HPDE6-E6E7 (cell line): ENCODE data around the gene CCDC92.

Experiments used
- DNase-seq: peaks from one replicate; pipeline ENCODE4 v3.0.0; 2011; ENCODE audit warnings: missing footprints; ENCODE audit errors: extremely low spot score

The CCDC92 gene

DNA sequence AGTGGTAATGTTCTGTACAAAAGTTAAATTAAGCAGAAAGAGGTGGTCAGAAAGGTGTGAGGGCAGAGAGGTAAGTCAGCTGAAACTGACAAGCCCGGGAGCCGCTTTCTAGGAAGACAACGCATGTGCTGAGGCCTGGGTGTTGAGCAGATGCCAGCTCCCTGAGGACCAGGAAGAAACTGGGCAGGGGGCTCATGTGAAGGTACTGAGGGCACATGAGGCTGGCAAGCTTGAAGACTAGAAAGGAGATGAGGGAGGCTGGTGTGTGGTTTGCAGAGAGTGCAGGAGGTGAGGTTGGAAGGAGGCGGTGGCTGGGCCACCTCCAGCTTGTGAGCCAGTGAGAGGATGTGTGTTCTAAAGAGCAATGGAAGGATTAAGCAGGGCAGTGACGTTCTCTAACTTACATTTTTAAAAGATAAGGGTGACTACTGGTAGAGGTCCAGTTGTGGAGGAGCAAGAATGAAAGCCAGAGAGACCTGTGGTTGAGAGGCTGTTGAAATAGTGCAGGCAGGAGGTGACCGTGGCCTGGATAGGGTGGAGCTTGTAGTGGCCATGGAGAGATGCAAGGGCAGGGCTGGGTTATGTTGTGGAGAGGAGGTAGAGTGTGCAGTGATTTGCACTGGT, 29.5 kb upstream of the CCDC92 start:
- no peak for DNase-seq

DNA sequence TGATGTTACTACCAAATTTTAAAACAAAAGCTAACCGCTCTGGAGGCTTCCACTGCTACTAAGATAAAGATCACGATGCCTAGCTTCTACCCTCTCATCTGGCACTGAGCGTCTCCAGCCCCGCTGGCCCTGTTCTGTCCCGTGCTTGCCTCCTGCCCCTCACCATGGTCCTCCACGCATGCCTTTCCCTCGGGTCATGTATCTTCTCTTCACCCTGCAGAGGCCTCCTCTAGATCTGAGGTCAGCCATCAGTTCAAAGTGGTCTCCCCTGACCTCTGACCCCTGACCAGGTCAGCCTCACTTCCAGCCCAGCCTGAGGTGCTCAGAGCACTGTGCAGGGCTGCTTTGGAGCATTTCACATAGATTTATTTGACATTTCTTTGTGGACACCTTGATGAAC, 28.7 kb upstream of the CCDC92 start:
- DNase-seq: no peak

DNA sequence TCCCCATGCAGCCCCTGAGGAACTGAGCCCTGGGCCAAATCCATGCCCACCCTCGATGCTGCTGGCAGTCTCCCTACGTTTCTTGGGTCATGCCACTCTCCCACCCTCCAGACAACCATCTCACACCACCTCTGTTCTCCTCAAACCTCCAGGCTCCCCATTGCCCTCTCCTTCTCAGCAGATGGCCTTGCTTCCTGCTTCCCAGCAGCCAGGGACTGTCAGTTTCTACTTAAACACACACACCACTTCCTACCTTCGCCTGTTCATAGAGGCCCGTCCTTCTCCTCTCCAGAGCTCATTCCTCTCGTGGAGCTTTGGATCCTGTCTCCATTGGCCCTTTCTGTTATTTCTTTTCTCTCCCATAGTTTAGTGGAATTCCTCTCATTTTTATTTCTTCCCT, 27.5 kb upstream of the CCDC92 start:
- no peak for DNase-seq

DNA sequence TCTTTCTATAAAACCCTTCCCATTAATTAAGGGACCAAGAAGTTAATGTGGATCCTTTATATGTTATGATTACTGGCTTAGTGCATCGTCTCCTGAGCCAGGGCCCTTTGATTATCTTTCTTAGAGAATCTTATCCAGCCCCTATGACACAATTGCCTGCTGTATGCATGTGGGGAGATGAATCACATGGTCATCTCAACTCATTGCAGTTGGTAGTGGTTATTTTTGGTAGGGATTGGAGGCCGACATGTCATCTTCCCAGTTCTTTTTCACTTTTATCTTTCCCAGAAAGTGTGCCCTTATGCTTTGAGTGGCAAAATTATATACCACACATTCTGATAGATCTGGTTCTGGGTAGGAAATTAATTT, 26.3 kb upstream of the CCDC92 start:
- DNase-seq: no peak

DNA sequence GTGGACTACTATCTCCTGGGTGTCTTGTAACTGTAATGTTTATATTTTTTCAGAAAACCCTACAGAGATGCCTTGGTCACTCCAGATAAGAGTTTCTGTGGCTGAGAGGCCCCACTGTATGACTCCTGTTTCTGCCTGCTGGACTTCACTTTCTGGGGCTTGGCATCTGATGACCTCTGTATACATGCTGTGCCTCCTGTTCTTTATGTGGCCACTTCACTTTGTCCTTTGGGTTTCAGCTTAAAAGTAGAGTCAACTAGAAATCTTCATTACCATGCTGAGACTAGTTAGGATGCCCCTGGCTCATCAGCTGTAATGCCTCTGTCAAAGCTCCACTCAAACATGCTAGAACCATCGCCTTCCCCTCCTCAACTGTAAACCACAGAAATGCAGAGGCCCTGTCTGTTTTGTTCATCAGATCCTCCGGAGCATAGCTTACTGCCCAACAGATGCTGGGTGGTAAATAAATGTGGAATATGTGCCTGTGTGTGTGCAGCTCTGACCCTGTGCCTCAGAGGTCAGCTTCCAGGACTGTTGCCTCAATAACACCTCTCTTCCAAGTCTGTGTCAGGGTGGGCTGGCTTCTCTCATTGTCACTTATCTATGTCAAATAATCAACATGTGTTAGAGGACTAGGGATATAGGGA, 25.8 kb upstream of the CCDC92 start:
- no peak for DNase-seq

DNA sequence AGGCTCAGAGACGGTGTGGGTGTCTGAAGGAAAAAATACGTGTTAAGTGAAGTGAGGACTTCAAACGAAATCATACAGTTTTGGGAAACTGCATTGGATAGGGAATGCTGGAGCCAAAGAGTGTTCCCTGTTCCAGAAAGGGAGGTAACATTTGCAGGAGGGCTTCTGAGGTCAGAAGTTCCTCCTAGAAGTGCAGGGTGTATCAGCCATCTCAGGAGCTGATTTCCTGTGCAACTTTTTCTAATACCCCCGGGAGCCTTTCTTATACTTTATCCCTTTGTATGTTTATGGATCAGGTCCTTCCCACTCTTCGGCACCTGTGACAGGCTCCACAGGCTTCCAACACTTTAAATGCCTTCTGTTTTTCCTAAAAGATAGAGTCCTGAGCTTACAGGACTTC, 25.3 kb upstream of the CCDC92 start:
- DNase-seq: no peak

DNA sequence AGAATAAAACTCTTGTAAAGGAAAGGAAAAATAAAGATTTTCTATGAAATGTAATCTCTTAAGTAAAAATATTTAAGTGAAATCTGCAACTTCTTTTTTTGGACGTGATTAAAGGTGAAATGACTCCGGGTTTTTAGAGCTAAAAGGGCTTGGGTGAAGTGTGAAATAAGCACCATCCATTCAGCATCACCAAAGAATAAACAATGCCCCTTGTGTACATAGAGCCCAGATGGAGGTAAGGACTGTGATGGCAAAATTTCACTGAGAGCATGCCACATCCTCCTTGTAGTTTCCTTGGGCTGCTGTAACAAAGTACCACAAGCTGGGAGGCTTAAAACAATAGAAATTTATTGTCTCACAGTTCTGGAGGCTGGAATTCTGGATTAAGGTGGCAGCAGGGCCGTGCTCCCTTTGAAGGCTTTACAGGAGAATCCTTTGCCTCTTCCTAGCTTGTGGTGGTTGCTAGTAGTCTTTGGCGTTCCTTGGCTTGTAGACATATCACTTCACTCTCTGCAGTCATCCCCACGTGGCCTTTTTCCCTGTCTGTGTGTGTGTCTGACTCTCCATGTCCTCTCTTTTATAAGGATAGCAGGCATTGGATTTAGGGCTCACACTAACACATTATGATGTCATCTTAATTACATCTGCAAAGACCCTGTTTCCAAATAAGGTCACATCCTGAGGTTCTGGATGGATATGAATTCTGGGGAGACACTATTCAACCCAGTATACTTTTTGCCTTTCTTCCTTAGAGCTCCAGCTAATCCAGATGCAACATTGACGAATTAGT, 24.6 kb upstream of the CCDC92 start:
- DNase-seq: no peak

DNA sequence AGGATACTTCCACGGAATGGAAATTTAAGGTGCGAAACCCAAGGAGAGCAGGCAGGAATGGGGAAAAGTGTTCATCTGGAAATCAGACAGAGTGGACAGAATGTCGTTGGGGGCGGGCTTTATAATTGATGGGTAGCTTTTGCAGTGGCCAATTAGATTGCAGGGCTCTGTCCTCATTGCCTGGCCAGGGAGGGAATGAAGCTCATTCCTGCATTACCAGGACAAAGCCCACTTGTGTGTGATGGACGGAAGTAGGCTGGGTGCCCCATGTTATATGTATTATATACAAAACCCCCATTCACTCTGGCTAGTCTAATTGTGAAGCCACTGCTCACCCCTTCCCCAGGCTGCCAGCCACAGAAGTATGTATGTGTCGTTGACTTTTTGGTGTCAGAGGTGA, 23.9 kb upstream of the CCDC92 start:
- DNase-seq: no peak

DNA sequence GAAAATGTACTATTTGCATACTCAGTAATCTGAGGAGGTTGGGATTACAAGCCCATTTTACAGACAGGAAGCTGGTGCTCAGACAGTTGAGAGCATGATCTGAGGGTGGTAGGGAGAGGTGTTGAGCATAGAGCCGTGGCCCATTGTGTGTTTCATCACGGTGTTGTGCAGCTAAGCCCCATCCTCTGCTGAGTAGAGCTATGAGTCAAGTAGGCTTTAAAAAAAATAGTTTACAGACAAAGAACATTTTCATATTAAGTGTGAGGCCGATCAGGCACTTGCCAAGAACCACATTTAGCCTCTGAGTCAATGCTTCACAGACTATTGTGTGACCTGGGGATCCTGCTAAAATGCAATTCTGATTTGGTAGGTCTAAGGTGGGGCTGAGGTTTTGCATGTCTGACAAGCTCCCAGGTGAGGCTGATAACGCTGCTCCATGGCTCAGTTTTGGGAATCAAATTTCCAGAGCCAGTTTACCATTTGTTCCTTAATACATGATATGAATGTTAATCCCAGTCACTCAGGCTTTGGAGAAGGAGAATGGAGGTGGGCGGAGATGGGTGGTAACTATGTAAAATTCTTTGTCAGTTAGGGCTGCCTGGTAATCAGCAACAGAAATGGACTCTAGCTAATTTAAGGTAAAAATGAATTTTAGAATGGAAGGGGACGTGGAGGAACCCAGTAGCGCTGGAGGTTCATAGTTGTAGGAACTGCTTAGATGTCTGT, 22.6 kb upstream of the CCDC92 start:
- no peak for DNase-seq

DNA sequence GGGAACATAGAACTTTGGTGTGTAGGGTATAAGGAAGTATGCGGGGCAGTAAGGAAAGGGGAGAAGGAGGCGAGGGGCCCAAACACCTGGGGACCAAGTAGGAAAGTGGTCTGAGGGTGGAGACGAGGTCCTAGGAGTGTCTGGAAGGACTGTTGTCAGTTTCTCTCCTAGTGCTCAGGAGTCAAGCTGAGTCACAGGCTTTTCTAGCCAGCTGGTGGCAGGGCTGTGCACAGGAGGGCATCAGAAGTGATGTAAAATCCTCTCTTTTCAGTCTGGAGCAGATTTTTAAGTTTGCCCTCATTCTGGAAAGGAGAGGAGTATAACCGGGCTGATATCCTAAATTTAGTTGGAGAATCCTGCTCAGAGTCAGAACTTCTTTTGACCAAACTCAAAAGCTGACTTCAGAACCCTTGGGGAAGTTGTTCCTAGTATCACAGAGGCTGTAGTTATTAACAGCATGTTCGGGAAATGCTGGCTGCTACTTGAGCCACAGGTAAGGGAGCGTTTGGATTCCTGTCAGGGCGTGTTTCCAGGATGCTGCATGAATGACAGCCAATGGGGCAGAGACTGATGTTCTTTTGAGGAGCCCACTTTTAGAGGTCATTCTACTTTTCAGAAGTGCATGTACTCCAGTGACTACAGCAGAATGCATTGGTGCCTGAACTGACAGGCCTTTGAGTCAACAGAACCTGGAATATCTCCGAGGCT, 19.6 kb upstream of the CCDC92 start:
- no peak for DNase-seq

DNA sequence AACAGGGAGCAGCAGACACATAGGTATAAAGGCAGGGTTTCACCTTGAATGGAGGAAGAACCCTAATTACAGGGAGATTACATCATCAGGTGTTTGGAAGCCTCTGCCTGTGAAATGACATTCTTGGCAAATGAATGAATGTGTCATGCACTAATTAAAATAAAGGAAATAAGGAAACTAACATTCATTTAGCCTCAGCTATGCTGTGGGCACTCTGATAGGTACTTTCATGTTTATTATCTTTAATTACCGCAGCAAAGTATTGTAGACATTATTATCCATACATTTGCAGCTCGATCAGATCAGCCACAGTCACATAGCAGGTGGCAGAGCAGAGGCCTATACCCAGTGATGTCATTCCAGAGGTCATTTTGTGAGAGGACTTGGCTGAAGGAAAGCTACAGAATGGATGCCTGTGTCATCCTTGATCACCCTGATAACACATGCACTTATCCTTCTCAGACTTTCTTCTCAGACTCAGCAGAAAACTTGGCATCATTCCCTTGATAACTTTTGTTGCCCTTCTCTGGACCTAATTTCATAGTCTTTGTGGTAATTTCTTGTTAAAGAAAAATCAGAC, 18.8 kb upstream of the CCDC92 start:
- DNase-seq: no peak

DNA sequence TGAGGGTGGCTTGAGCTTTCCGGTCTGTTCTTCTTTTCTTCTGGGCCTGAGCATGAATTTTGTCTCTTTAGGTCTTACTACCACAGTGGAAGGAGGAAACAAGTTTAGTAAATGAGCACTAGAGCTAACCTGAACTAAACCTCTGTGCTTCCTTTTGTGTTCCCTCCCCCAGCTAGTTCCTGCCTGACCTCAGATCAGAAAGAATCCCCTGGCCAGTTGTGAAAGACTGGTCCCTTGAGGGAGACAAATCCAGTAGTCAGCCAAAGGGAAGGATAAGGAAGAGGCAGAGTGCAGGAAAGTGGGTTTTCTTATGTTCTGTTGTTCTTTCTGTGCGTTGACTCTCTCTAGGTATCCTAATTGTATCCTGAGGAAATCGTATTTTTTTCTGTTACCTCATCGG, 17.9 kb upstream of the CCDC92 start:
- no peak for DNase-seq

DNA sequence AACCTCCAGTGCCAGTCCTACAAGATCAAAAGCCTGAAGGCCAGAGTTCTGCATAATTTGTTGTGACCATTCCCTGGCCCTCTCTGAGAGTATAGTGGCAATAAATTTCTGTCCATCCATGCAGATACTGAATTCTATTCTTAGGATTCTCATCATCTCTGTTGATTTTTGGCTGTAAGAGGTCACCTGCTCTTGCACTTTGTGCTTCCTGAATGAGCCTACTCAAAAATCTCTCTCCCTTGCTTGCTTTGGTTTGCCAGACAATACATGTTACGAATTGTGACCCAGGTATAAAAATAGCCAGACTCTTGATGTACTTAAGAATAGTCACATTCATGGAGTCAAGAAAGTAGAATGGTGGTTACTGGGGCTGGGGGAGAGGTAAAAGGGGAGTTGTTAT, 17.1 kb upstream of the CCDC92 start:
- no peak for DNase-seq

DNA sequence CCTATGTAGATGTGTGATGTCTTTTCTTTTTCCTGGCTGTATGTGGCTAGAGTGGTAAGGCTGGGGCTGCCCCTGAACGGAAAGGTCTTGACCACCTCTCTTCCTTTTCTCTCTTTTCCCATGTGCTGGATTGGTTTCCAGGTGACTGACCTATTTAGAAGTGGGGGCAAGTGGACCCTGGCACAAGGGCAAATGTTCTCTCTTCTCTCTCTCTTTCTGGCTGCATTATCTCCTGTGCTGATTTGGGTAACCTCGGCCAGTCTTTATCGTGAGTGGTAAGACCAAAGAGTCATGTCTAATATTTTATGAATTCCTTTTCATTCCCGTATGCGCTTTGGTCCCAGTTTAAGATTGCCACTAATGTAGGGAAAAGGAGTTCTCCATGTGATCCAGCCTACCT, 16.5 kb upstream of the CCDC92 start:
- no peak for DNase-seq

DNA sequence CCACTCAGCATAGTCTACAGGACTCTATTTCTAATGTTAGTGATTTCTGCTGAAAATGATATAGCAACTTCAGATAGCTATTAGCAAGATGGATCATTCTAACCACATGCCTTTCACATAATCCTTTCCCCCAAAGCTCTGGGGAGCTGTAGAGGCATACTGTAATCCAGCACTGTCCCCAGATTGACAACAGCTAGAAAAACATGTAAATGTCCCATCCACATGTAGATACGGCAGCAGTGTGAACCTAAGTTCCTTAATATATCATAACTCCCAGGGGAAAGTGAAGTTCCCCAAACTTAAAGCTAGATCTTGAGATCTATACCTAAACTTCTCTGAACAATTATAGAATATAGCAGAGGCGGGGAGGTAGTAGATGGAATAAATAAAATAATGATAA, 14.4 kb upstream of the CCDC92 start:
- no peak for DNase-seq

DNA sequence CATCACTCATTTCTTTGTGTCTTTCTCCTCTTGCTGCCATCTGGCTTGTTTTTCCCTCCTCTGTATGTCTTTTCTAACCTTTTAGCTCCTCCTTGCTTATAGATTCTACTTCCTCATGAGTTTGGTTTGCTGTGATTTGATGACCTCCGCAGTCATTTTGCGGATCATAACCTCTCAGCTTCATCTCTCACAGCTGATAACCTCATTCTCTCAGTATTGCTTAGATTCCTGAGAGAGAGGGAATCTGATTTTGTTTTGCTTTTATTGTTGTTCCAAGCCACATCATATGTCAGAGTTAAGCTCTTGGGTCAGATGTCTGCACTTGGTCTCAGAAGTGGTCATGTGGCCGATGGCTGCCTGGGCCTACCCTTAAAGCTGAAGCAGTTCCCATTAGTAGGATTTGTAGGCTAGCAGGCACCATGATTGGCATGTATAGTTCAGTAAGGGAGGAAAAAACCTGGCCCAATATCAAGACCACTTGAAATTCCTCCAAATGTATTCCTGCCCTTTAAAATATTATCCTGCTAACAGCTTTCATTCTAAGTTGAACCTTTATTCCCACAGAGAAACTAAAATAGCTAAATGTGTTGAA, 13.8 kb upstream of the CCDC92 start:
- no peak for DNase-seq

DNA sequence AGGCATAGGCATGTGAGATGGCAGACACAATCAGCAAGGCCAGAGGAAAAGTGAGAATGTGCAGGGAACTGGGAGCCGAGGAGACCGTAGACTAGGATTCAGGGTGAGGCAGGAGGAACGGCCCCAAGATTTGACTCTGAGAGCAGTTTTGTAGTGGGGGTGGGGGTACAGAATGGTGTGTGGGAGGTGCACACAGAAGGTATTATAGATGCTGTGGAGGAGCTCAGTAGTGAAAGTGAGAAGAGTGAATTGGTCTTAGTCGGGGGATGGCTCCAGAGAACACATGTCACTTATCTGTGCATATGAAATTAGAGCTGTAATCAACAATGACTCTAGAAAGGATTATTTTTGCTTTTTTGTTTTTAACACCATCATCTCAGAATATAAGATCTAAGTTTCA, 12.3 kb upstream of the CCDC92 start:
- DNase-seq: no peak

DNA sequence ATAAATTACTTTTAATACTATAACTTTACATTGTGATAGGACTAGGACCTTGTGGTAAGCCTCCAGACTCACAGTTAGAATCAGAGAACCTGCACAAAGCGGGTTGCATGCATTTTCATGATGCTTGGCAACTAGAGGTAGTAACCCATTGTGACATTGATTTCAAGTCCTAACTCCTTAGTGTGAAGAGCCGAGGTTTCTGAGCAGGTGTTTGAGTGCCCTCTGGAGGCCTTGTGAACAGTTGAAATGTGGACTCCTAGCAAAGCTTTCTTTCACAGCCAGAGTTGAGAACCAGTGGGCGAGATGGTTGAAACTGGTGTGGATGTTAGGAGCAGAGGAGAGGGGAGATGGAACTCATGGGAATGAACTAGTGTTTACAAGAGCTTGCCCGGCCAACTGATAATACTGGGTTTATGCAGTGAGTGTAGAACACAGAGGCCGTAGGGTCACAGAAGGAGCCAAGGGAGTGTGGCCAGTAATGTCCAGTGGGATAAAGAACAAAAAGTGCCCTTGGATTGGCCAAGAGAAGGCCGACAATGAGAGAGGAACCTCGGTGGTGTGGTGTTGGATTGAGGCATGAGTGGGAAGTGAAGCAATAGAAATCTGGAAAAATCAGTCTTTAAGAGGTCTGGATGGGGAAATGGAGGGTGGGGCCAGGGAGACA, 11.3 kb upstream of the CCDC92 start:
- no peak for DNase-seq

DNA sequence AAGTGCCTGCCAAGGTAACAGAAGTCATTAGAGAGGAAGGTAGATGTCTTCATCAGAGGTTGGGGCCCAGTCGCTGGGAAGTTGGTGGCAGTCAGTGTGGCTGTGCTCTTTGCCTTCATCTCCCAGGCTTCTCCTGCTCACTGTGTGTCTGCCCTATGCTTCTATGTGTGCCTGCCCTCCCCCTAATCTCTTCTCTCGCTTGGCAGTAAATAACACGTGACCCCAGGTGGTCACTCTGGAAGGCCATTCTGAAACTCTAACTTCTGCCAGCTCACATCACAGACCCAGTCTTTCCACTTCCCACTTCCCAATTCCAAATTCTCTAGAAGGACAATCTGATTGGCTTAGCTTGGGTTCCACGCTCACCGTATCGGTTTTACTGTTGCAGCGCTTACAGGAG, 9.6 kb upstream of the CCDC92 start:
- no peak for DNase-seq

DNA sequence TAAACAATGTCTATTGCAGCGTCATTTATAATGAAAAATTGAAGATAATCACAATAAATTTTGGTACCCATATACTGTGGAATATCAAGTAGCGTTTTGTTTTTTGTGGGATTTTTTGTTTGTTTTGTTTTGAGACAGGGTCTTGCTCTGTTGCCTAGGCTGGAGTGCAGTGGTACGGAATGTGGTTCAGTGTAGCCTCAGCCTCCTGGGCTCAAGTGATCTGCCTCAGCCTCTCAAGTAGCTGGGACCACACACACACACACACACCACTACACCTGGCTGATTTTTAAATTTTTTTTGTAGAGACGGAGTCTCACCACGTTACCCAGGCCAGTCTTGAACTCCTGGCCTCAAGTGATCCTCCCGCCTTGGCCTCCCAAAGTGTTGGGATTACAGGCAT, 6.9 kb upstream of the CCDC92 start:
- DNase-seq: no peak
